Gastroesophageal sphincter (tissue), 4 donors: ENCODE data around the gene DEPDC5. TPM values are rescaled to one million over a fixed set of nuclear protein-coding genes. Genes with fewer than 3 reads are reported as not detected.

Source experiments
- ATAC-seq: fragments of 150-250 bp; one replicate; pipeline ENCODE4 v1.9.1; 2016; ENCODE audit warnings: mild to moderate bottlenecking, moderate library complexity
- H3K27ac ChIP-seq, 4 donors: fragments of 200-600 bp; sonication (generic) in 3 of 4; 1 replicate in 3 of 4; 2 replicates in 1 of 4; pipeline ENCODE4 v1.5.1; 2016 to 2019
- H3K27me3 ChIP-seq: fragments of 200-600 bp; sonication (generic); one replicate; pipeline ENCODE4 v1.5.1; 2019
- H3K36me3 ChIP-seq, 2 donors: fragments of 200-600 bp; sonication (generic); one replicate each; pipeline ENCODE4 v1.5.1; 2019; ENCODE audit warnings: control low read depth in 1 of 2
- H3K4me1 ChIP-seq, 3 donors: fragments of 200-600 bp; sonication (generic); 1 replicate in 2 of 3; 2 replicates in 1 of 3; pipeline ENCODE4 v1.5.1; 2016 to 2019; ENCODE audit warnings: control low read depth in 2 of 3
- H3K4me3 ChIP-seq, 2 donors: fragments of 200-600 bp; sonication (generic); one replicate each; pipeline ENCODE4 v1.5.1; 2019; ENCODE audit warnings: mild to moderate bottlenecking in 1 of 2, moderate library complexity in 1 of 2
- H3K9me3 ChIP-seq, 3 donors: fragments of 200-600 bp; sonication (generic); one replicate each; pipeline ENCODE4 v1.5.1; 2017 to 2019; ENCODE audit warnings: control low read depth in 2 of 3
- CTCF ChIP-seq, 4 experiments: fragments of 200-600 bp in 2 of 4; fragments of 450-650 bp in 2 of 4; sonication (generic) in 1 of 4; IDR thresholded peaks; one replicate each; pipeline ENCODE4 v1.5.1; 2017 to 2019; ENCODE audit warnings: antibody characterized with exemption in 4 of 4, mild to moderate bottlenecking in 2 of 4, moderate library complexity in 2 of 4
- EP300 ChIP-seq: sonication (generic); formaldehyde crosslinking; IDR thresholded peaks from one replicate; pipeline ENCODE4 v1.6.1; 2017; ENCODE audit warnings: antibody characterized with exemption, mild to moderate bottlenecking
- POLR2A ChIP-seq, 2 donors: fragments of 450-650 bp; IDR thresholded peaks; one replicate each; pipeline ENCODE4 v1.6.1; 2017; ENCODE audit warnings: antibody characterized with exemption in 2 of 2, mild to moderate bottlenecking in 2 of 2, moderate library complexity in 1 of 2
- POLR2AphosphoS5 ChIP-seq: sonication (generic); formaldehyde crosslinking; IDR thresholded peaks from one replicate; pipeline ENCODE4 v1.6.1; 2017; ENCODE audit warnings: antibody characterized with exemption
- WGBS, 2 donors: methylation state at CpG; one replicate each; pipeline ENCODE4 v1.1.5; 2018; ENCODE audit warnings: low coverage in 1 of 2; 5-methylcytosine and 5-hydroxymethylcytosine counted together
- total RNA-seq, 4 donors: library from RNA; depleted of rRNA; stranded (reverse); fragments of >200 nt; gene quantifications; one replicate each; pipeline ENCODE4 v1.1.0, GENCODE V29; 2016

Gene DEPDC5
- total RNA-seq, 4 donors from 2014 or later: 10.5 to 27.9 (median 16.0) TPM

GRCh38 chr22:31833930-31834329, 80.1 kb downstream of the DEPDC5 start:
- ATAC-seq: no peak
- 86 to 88% methylated on average over 1 of the region's 1 CpG for WGBS, 2 donors
- peaks cover 0 to 86% of the 10 kb centered on the region in 2 donors for H3K36me3 ChIP-seq

DNA sequence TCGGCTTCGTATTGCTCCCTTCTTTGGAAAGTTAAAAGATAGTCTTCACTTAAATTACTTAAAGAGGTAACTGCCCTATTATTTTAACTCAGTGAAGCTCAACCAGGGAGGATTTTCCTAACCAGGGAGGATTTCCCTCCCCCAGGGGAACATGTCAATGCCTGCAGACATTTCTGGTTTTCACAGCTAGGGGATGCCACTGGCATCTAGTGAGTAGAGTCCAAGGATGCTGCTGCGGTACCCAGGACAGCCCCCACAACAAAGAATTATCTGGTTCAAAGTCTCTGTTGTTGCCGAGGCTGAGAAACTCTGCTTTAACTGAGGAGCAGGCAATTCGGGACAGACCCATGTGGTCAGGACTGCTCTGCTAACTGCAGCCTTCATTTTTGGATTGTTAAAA, 82.2 kb downstream of the DEPDC5 start:
- no peak for ATAC-seq
- Histone ChIP-seq H3K36me3 (peaks cover 0 to 90% of the 10 kb centered on the region in 2 donors), H3K4me1 (peaks cover 0 to 9% (median 0%) of the 10 kb centered on the region in 3 donors), H3K9me3 (no peaks in the 10 kb centered on the region), H3K27ac (no peak overlapping the region), H3K4me3 (no peak overlapping the region), H3K27me3 (no peaks in the 10 kb centered on the region)
- TF ChIP-seq EP300: no peak
- no peak for TF ChIP-seq POLR2AphosphoS5
- no peak for TF ChIP-seq POLR2A (IDR thresholded peaks at IDR 0.05)
- no peak for TF ChIP-seq CTCF (IDR thresholded peaks at IDR 0.05)
- WGBS, 2 donors: 81 to 96% methylated on average over 2 to 4 of the region's 5 CpGs

More at GRCh38 chr22:31833930-31834329, 80.1 kb downstream of the DEPDC5 start:
- TF ChIP-seq POLR2A (IDR thresholded peaks at IDR 0.05) (no peak), POLR2AphosphoS5 (no peak), EP300 (no peak), CTCF (IDR thresholded peaks at IDR 0.05) (no peak)
- Histone ChIP-seq H3K4me3 (no peak overlapping the region), H3K27me3 (no peaks in the 10 kb centered on the region), H3K27ac (no peak overlapping the region), H3K4me1 (peaks cover 0 to 3% (median 0%) of the 10 kb centered on the region in 3 donors), H3K9me3 (no peaks in the 10 kb centered on the region)

DNA sequence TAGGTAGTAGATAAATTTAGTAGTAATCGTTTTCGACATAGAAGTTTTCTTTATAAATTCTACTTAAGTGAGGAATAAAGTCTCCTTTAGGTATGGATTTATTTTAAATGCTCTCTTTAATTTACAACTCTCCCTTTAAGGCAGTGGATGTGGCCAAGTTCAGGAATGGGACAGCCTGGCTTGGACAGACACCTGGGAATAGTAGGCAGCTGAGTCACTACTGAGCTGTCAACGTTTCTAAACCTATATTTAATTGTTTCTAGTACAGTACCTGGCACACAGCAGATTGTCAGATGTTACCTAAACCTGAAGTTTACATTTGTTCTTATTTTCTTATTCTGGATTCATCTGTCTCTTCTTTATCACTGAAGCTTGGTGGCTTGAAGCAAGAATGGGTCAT, 85.1 kb downstream of the DEPDC5 start:
- Histone ChIP-seq H3K36me3 (peaks cover 0 to 99% of the 10 kb centered on the region in 2 donors), H3K4me1 (peaks cover 0 to 13% (median 0%) of the 10 kb centered on the region in 3 donors), H3K4me3 (no peak overlapping the region), H3K27ac (no peak overlapping the region), H3K9me3 (no peaks in the 10 kb centered on the region), H3K27me3 (no peaks in the 10 kb centered on the region)
- WGBS, 2 donors: 58 to 73% methylated on average over 3 of the region's 3 CpGs
- TF ChIP-seq POLR2A (IDR thresholded peaks at IDR 0.05) (no peak), EP300 (no peak), CTCF (IDR thresholded peaks at IDR 0.05) (no peak), POLR2AphosphoS5 (no peak)
- ATAC-seq: no peak

- Histone ChIP-seq H3K4me3 (no peak overlapping the region), H3K36me3 (peaks cover 0 to 99% of the 10 kb centered on the region in 2 donors), H3K4me1 (peaks cover 0 to 13% (median 0%) of the 10 kb centered on the region in 3 donors), H3K9me3 (no peaks in the 10 kb centered on the region), H3K27me3 (no peaks in the 10 kb centered on the region), H3K27ac (no peak overlapping the region)
- WGBS, 2 donors: 100% methylated on average over 1 of the region's 1 CpG
- TF ChIP-seq CTCF (IDR thresholded peaks at IDR 0.05): no peak
- TF ChIP-seq POLR2AphosphoS5: no peak
- TF ChIP-seq POLR2A (IDR thresholded peaks at IDR 0.05): no peak
- TF ChIP-seq EP300: no peak
- no peak for ATAC-seq
These were observed 86.2 kb downstream of the DEPDC5 start for GRCh38 chr22:31839986-31840385.

- no peak overlapping the region for H3K4me3 ChIP-seq
- no peaks in the 10 kb centered on the region for H3K9me3 ChIP-seq
- H3K27me3 ChIP-seq: no peaks in the 10 kb centered on the region
- peak overlapping the region in 2 of 4 donors; percentile 42 to 44 for H3K27ac ChIP-seq
- H3K4me1 ChIP-seq: peaks cover 0 to 13% (median 0%) of the 10 kb centered on the region in 3 donors
- H3K36me3 ChIP-seq: peaks cover 0 to 99% of the 10 kb centered on the region in 2 donors
- no peak for ATAC-seq
- no peak for TF ChIP-seq CTCF (IDR thresholded peaks at IDR 0.05)
- TF ChIP-seq POLR2A (IDR thresholded peaks at IDR 0.05): no peak
- TF ChIP-seq EP300: no peak
- no peak for TF ChIP-seq POLR2AphosphoS5
These were observed 86.8 kb downstream of the DEPDC5 start for GRCh38 chr22:31840585-31840984.
